CD14-positive monocyte (primary cell): ENCODE results near the gene SIPA1L2. TPM values are rescaled to one million over a fixed set of nuclear protein-coding genes. Genes with fewer than 3 reads are reported as not detected.
"Not testable (repeated sequence)": the region's sequence is repeated elsewhere in the genome, so short reads cannot be mapped to it uniquely, and the experiment has no call there.

Experiments used
- DNase-seq, 3 donors: peaks; one replicate each; pipeline ENCODE4 v3.0.0-alpha.2; 2011 to 2022
- H2AFZ ChIP-seq: 2 replicates; pipeline ENCODE4 v1.6.0; 2012; ENCODE audit warnings: mild to moderate bottlenecking, low read depth, low read length, inconsistent platforms; ENCODE audit not compliant: insufficient read depth, poor library complexity, severe bottlenecking
- H3K27ac ChIP-seq, 2 donors: 1 replicate in 1 of 2; 2 replicates in 1 of 2; pipeline ENCODE4 v1.5.1; 2012 to 2013; ENCODE audit warnings: low read length in 2 of 2, control low read depth in 1 of 2, inconsistent platforms in 1 of 2, low read depth in 1 of 2, mild to moderate bottlenecking in 1 of 2
- H3K27me3 ChIP-seq, 2 donors: one replicate each; pipeline versions ENCODE4 v1.6.0 to v1.6.1; 2011 to 2013; ENCODE audit warnings: low read length in 2 of 2; ENCODE audit not compliant: control insufficient read depth in 2 of 2, insufficient read depth in 2 of 2
- H3K36me3 ChIP-seq, 2 donors: replicated peaks in 1 of 2; 1 replicate in 1 of 2; 2 replicates in 1 of 2; pipeline versions ENCODE4 v1.5.1 to v1.6.1; 2012 to 2013; ENCODE audit warnings: low read length in 2 of 2, control low read depth in 1 of 2, inconsistent platforms in 1 of 2, mild to moderate bottlenecking in 1 of 2; ENCODE audit not compliant: insufficient read depth in 2 of 2, control insufficient read depth in 1 of 2
- H3K4me1 ChIP-seq, 2 donors: 1 replicate in 1 of 2; 2 replicates in 1 of 2; pipeline versions ENCODE4 v1.5.1 to v1.6.1; 2012 to 2013; ENCODE audit warnings: low read length in 2 of 2, control low read depth in 1 of 2, inconsistent platforms in 1 of 2, mild to moderate bottlenecking in 1 of 2, moderate library complexity in 1 of 2; ENCODE audit not compliant: insufficient read depth in 2 of 2, control insufficient read depth in 1 of 2
- H3K4me2 ChIP-seq: replicated peaks from 2 replicates; pipeline ENCODE3; 2012; ENCODE audit warnings: low read length, moderate library complexity, mild to moderate bottlenecking; ENCODE audit not compliant: poor library complexity, severe bottlenecking; ENCODE audit errors: extremely low read depth
- H3K4me3 ChIP-seq, 3 experiments: fragments of 200-600 bp in 1 of 3; sonication (generic) in 1 of 3; replicated peaks in 1 of 3; 1 replicate in 2 of 3; 2 replicates in 1 of 3; pipeline ENCODE4 v1.5.1; 2011 to 2013; ENCODE audit warnings: low read length in 3 of 3, mild to moderate bottlenecking in 3 of 3, control low read depth in 2 of 3, low read depth in 2 of 3, inconsistent platforms in 1 of 3, moderate library complexity in 1 of 3
- H3K79me2 ChIP-seq: 2 replicates; pipeline ENCODE4 v1.6.0; 2012; ENCODE audit warnings: mild to moderate bottlenecking, control low read depth, inconsistent platforms, low read length, moderate library complexity; ENCODE audit not compliant: insufficient read depth
- H3K9ac ChIP-seq: 2 replicates; pipeline ENCODE4 v1.6.0; 2017; ENCODE audit warnings: low read length, mild to moderate bottlenecking; ENCODE audit not compliant: insufficient read depth, poor library complexity, severe bottlenecking
- H3K9me3 ChIP-seq, 2 donors: replicated peaks in 1 of 2; 1 replicate in 1 of 2; 2 replicates in 1 of 2; pipeline versions ENCODE4 v1.5.1 to v1.6.1; 2012 to 2013; ENCODE audit warnings: low read length in 2 of 2, control low read depth in 1 of 2; ENCODE audit not compliant: control insufficient read depth in 1 of 2, insufficient read depth in 1 of 2
- H4K20me1 ChIP-seq: 2 replicates; pipeline ENCODE4 v1.6.0; 2012; ENCODE audit warnings: mild to moderate bottlenecking, low read length, control low read depth, moderate library complexity; ENCODE audit not compliant: insufficient read depth
- H3K27ac Mint-ChIP-seq, 7 donors: one replicate each; pipeline ENCODE4 v1.8.0; 2020; ENCODE audit warnings: mild to moderate bottlenecking in 7 of 7, mixed read lengths in 7 of 7, moderate library complexity in 6 of 7, inconsistent platforms in 2 of 7
- H3K27me3 Mint-ChIP-seq, 3 donors: one replicate each; pipeline ENCODE4 v1.8.0; 2021 to 2022; ENCODE audit warnings: low read depth in 3 of 3, mild to moderate bottlenecking in 3 of 3, mixed read lengths in 3 of 3, moderate library complexity in 3 of 3, inconsistent platforms in 1 of 3
- H3K36me3 Mint-ChIP-seq, 2 donors: one replicate each; pipeline ENCODE4 v1.8.0; 2020; ENCODE audit warnings: mixed read lengths in 2 of 2, inconsistent platforms in 1 of 2, mild to moderate bottlenecking in 1 of 2
- H3K4me1 Mint-ChIP-seq: one replicate; pipeline ENCODE4 v1.8.0; 2020; ENCODE audit warnings: mild to moderate bottlenecking, mixed read lengths
- H3K4me3 Mint-ChIP-seq, 2 donors: one replicate each; pipeline ENCODE4 v1.8.0; 2020; ENCODE audit warnings: mild to moderate bottlenecking in 2 of 2, mixed read lengths in 2 of 2, moderate library complexity in 1 of 2
- H3K9me3 Mint-ChIP-seq, 7 donors: one replicate each; pipeline ENCODE4 v1.8.0; 2020 to 2022; ENCODE audit warnings: mixed read lengths in 7 of 7, mild to moderate bottlenecking in 6 of 7, moderate library complexity in 6 of 7, inconsistent platforms in 2 of 7
- WGBS: methylation state at CpG from one replicate; pipeline ENCODE4 v1.1.5; 2013; ENCODE audit warnings: missing lambda C conversion rate; ENCODE audit not compliant: insufficient coverage; 5-methylcytosine and 5-hydroxymethylcytosine counted together
- intact Hi-C, 2 donors: fragments of 100-400 bp; cut with micrococcal nuclease; formaldehyde crosslinking; loops; one replicate each; pipeline versions ENCODE4 v1.15.0 to v1.15.1; 2023
- polyA plus RNA-seq, 3 donors: library from polyadenylated mRNA; depleted of rRNA in 1 of 3; unstranded in 2 of 3; stranded (reverse) in 1 of 3; fragments of 300-500 nt in 2 of 3; fragments of >200 nt in 1 of 3; fragmentation: Illumina TruSeq in 2 of 3; gene quantifications; 1 replicate in 2 of 3; 2 replicates in 1 of 3; pipeline ENCODE4 v1.2.3, GENCODE V29; 2012 to 2021
- TF ChIP-seq, protein P1 (sequence below): fragments of 200-600 bp; IDR thresholded peaks from one replicate; pipeline ENCODE4 v1.8.0; 2022; ENCODE audit warnings: antibody characterized with exemption, mild to moderate bottlenecking

Gene SIPA1L2
- polyA plus RNA-seq, 3 donors: 0.64 to 6.8 (median 1.3) TPM

DNA sequence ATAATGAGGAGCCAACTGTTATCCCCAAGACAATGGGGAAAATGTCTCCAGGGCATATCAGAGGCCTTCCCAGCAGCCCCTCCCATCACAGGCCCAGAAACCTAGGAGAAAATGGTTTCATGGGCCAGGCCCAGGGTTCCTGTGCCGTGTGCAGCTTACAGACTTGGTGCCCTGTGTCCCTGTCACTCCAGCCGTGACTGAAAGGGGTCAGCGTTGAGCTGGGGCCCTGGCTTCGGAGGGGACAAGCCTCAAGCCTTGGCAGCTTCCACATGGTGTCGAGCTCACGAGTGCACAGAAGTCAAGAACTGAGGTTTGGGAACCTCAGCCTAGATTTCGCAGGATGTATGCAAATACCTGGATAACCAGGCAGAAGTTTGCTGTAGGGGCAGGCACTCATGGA is 18.1 kb downstream of the SIPA1L2 start:
- H3K36me3 Mint-ChIP-seq: peaks cover 5 to 16% of the 10 kb centered on the region in 2 donors
- Histone ChIP-seq H3K9ac (no peak overlapping the region), H3K27me3 (no peaks in the 10 kb centered on the region), H3K4me2 (no peak overlapping the region), H3K4me3 (no peak overlapping the region), H3K79me2 (peaks cover 8% of the 10 kb centered on the region), H3K4me1 (peaks cover 28 to 32% of the 10 kb centered on the region in 2 donors), H3K27ac (peak overlapping the region in 1 of 2 donors; percentile 88), H4K20me1 (no peaks in the 10 kb centered on the region), H3K36me3 (no peaks in the 10 kb centered on the region), H3K9me3 (peaks cover 0 to 3% of the 10 kb centered on the region in 2 donors), H2AFZ (no peak overlapping the region)
- WGBS: 98% methylated on average over 7 of the region's 7 CpGs
- no peak for DNase-seq
- peaks cover 0 to 13% (median 7%) of the 10 kb centered on the region in 7 donors for H3K9me3 Mint-ChIP-seq
- intact Hi-C loops: no loop called here
- H3K4me1 Mint-ChIP-seq: peaks cover 32% of the 10 kb centered on the region
- H3K27ac Mint-ChIP-seq: peak overlapping the region in 6 of 7 donors; percentile 90 to 97 (median 95)
- peaks cover 0 to 6% (median 1%) of the 10 kb centered on the region in 3 donors for H3K27me3 Mint-ChIP-seq
- H3K4me3 Mint-ChIP-seq: no peak overlapping the region
- TF ChIP-seq, protein P1, sequence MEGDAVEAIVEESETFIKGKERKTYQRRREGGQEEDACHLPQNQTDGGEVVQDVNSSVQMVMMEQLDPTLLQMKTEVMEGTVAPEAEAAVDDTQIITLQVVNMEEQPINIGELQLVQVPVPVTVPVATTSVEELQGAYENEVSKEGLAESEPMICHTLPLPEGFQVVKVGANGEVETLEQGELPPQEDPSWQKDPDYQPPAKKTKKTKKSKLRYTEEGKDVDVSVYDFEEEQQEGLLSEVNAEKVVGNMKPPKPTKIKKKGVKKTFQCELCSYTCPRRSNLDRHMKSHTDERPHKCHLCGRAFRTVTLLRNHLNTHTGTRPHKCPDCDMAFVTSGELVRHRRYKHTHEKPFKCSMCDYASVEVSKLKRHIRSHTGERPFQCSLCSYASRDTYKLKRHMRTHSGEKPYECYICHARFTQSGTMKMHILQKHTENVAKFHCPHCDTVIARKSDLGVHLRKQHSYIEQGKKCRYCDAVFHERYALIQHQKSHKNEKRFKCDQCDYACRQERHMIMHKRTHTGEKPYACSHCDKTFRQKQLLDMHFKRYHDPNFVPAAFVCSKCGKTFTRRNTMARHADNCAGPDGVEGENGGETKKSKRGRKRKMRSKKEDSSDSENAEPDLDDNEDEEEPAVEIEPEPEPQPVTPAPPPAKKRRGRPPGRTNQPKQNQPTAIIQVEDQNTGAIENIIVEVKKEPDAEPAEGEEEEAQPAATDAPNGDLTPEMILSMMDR: no peak

DNA sequence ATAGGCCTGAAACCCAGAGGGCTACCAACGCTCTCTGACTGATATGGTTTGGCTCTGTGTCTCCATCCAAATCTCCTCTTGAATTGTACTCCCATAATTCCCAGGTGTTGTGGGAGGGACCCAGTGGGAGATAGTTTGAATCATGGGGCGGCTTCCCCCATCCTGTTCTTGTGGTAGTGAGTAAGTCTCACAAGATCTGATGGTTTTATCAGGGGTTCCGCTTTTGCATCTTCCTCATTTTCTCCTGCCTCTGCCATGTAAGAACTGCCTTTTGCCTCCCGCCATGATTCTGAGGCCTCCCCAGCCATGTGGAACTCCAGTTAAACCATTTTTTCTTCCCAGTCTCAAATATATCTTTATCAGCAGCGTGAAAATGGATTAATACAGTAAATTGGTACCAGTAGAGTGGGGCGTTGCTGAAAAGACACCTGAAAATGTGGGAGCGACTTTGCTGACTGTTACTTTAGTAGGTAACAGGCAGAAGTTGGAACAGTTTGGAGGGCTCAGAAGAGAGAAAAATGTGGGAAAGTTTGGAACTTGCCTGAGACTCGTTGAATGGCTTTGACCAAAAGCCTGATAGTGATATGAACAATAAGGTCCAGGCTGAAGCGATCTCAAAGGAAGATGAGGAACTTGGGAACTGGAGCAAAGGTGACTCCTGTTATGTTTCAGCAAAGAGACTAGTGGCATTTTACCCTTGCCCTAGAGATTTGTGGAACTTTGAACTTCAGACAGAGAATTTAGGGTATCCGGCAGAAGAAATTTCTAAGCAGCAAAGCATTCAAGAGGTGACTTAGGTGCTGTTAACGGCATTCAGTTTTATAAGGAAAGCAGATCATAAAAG is 18.8 kb downstream of the SIPA1L2 start:
- H3K4me2 ChIP-seq, H3K27me3 Mint-ChIP-seq, H3K9ac ChIP-seq, H3K9me3 ChIP-seq, H3K79me2 ChIP-seq, intact Hi-C loops, H3K4me3 Mint-ChIP-seq, H3K36me3 ChIP-seq, H3K4me3 ChIP-seq, H4K20me1 ChIP-seq, H3K27me3 ChIP-seq: not testable (repeated sequence)
- Mint-ChIP-seq H3K27ac (peak overlapping the region; percentile 90 to 97 (median 96)), H3K9me3 (peaks cover 0 to 13% (median 7%) of the 10 kb centered on the region in 7 donors), H3K4me1 (peaks cover 32% of the 10 kb centered on the region), H3K36me3 (peaks cover 5 to 16% of the 10 kb centered on the region in 2 donors)
- peak overlapping the region; percentile 43 for H2AFZ ChIP-seq
- H3K27ac ChIP-seq: peak overlapping the region; percentile 88
- peak; percentile 83 to 93 (median 88) for DNase-seq
- H3K4me1 ChIP-seq: peaks cover 28 to 32% of the 10 kb centered on the region in 2 donors
- 90% methylated on average over 5 of the region's 11 CpGs for WGBS
